Endothelial cell of umbilical vein (primary cell): Measurements from ENCODE around the gene CLTCL1. TPM values are rescaled to one million over a fixed set of nuclear protein-coding genes. Genes with fewer than 3 reads are reported as not detected.

ENCODE experiments used
- BruUV-seq: library from RNA; stranded (reverse); fragments of 400-500 nt; replicated peaks from 2 replicates; lab custom pipeline; 2021; lab: Mats Ljungman, UMichigan
- CTCF ChIA-PET: fragments of 300-600, 350-600 bp; sonication (Branson Sonifier 250); formaldehyde crosslinking; loops from one replicate; lab custom pipeline; 2021; ENCODE audit warnings: antibody characterized with exemption, inconsistent platforms; lab: Charles Lee
- POLR2A ChIA-PET: fragments of 300-600, 350-600 bp; sonication (Branson Sonifier 250); formaldehyde crosslinking; loops from one replicate; lab custom pipeline; 2021; ENCODE audit warnings: antibody characterized with exemption, inconsistent platforms; lab: Charles Lee
- DNase-seq: peaks from one replicate; pipeline ENCODE4 v3.0.0-alpha.2; 2011; ENCODE audit warnings: low read depth, low spot score
- FAIRE-seq: peaks from 2 replicates; lab custom pipeline; 2011; peaks lifted over from hg19 to GRCh38; lab: Jason Lieb, UNC
- H2AFZ ChIP-seq: 2 replicates; pipeline ENCODE4 v1.6.0; 2012; ENCODE audit warnings: low read depth, low read length, control low read depth, inconsistent platforms
- H3K27ac ChIP-seq: 2 replicates; pipeline ENCODE4 v1.5.1; 2011; ENCODE audit warnings: low read depth, mild to moderate bottlenecking, control low read depth, low read length, moderate library complexity; ENCODE audit not compliant: insufficient read depth
- H3K27me3 ChIP-seq, 2 experiments: 2 replicates each; pipeline versions ENCODE4 v1.6.0 to v1.6.1; 2011; ENCODE audit warnings: low read length in 2 of 2, mixed read lengths in 1 of 2; ENCODE audit not compliant: control insufficient read depth in 2 of 2, insufficient read depth in 2 of 2
- H3K36me3 ChIP-seq, 2 experiments: 2 replicates in 1 of 2; 3 replicates in 1 of 2; pipeline ENCODE4 v1.5.1; 2011; ENCODE audit warnings: low read length in 2 of 2, mild to moderate bottlenecking in 1 of 2, moderate library complexity in 1 of 2; ENCODE audit not compliant: control insufficient read depth in 2 of 2, insufficient read depth in 2 of 2; ENCODE audit errors: extremely low read depth in 1 of 2
- H3K4me1 ChIP-seq: 3 replicates; pipeline ENCODE4 v1.5.1; 2011; ENCODE audit warnings: mild to moderate bottlenecking, low read length; ENCODE audit not compliant: control insufficient read depth, insufficient read depth; ENCODE audit errors: extremely low read depth
- H3K4me2 ChIP-seq: 2 replicates; pipeline ENCODE4 v1.6.1; 2011; ENCODE audit warnings: low read length, control low read depth, mixed read lengths; ENCODE audit not compliant: insufficient read depth
- H3K4me3 ChIP-seq, 3 experiments: fragments of 200-600 bp in 1 of 3; sonication (generic), shearing (Covaris generic) in 1 of 3; replicated peaks in 1 of 3; 2 replicates each; pipeline ENCODE4 v1.5.1; 2011 to 2016; ENCODE audit warnings: control low read depth in 3 of 3, low read length in 3 of 3, mild to moderate bottlenecking in 2 of 3, inconsistent platforms in 1 of 3, low read depth in 1 of 3, moderate library complexity in 1 of 3; ENCODE audit not compliant: insufficient read depth in 1 of 3
- H3K79me2 ChIP-seq: 2 replicates; pipeline ENCODE4 v1.6.0; 2012; ENCODE audit warnings: low read length, inconsistent platforms; ENCODE audit not compliant: control insufficient read depth, insufficient read depth
- H3K9ac ChIP-seq: replicated peaks from 2 replicates; pipeline ENCODE3; 2011; ENCODE audit warnings: low read length, control low read depth; ENCODE audit not compliant: insufficient read depth; ENCODE audit errors: extremely low read depth
- H3K9me1 ChIP-seq: replicated peaks from 3 replicates; pipeline ENCODE4 v1.6.0; 2011; ENCODE audit warnings: mild to moderate bottlenecking, low read length; ENCODE audit not compliant: control insufficient read depth, insufficient read depth; ENCODE audit errors: extremely low read depth
- H3K9me3 ChIP-seq: replicated peaks from 2 replicates; pipeline ENCODE4 v1.5.1; 2012; ENCODE audit warnings: low read length, inconsistent platforms; ENCODE audit not compliant: control insufficient read depth, insufficient read depth
- H4K20me1 ChIP-seq: replicated peaks from 2 replicates; pipeline ENCODE3; 2011; ENCODE audit warnings: mild to moderate bottlenecking, low read length; ENCODE audit not compliant: control insufficient read depth, insufficient read depth; ENCODE audit errors: extremely low read depth
- CTCF ChIP-seq, 2 donors: IDR thresholded peaks; 1 replicate in 1 of 2; 2 replicates in 1 of 2; pipeline ENCODE4 v1.5.1; 2011; ENCODE audit warnings: low read length in 2 of 2, mild to moderate bottlenecking in 2 of 2, moderate library complexity in 2 of 2, control low read depth in 1 of 2, inconsistent platforms in 1 of 2, low read depth in 1 of 2; ENCODE audit not compliant: insufficient read depth in 1 of 2; ENCODE audit errors: extremely low read depth in 1 of 2
- EZH2 ChIP-seq: IDR thresholded peaks from 2 replicates; pipeline ENCODE4 v1.6.1; 2012; ENCODE audit warnings: borderline replicate concordance, low read depth, mild to moderate bottlenecking, moderate library complexity, low read length, inconsistent platforms; ENCODE audit not compliant: severe bottlenecking
- FOS ChIP-seq: IDR thresholded peaks from 2 replicates; pipeline ENCODE4 v1.6.1; 2011; ENCODE audit warnings: mild to moderate bottlenecking, low read length, moderate library complexity, borderline replicate concordance; ENCODE audit not compliant: insufficient read depth
- GATA2 ChIP-seq: IDR thresholded peaks from 2 replicates; pipeline ENCODE4 v1.7.0; 2011; ENCODE audit warnings: low read depth, mild to moderate bottlenecking, moderate library complexity, mixed read lengths, low read length; ENCODE audit not compliant: insufficient read length, insufficient read depth
- JUN ChIP-seq: IDR thresholded peaks from 2 replicates; pipeline ENCODE4 v1.6.1; 2011; ENCODE audit warnings: borderline replicate concordance, low read depth; ENCODE audit not compliant: insufficient read length, insufficient read depth
- MYC ChIP-seq: IDR thresholded peaks from one replicate; pipeline ENCODE4 v1.6.1; 2011; ENCODE audit warnings: mild to moderate bottlenecking, low read depth, low read length
- POLR2A ChIP-seq: IDR thresholded peaks from 2 replicates; pipeline ENCODE4 v1.6.1; 2012; ENCODE audit warnings: low read depth, mild to moderate bottlenecking, control low read depth, low read length
- POLR2AphosphoS5 ChIP-seq: IDR thresholded peaks from 2 replicates; pipeline ENCODE4 v1.6.1; 2012; ENCODE audit warnings: low read depth, mild to moderate bottlenecking, control low read depth, low read length, moderate library complexity; ENCODE audit not compliant: insufficient read depth
- dilution Hi-C: fragments of 300-500 bp; cut with MboI; formaldehyde crosslinking; loops from one replicate; pipeline ENCODE4 v1.15.0; 2019; ENCODE audit warnings: low sequenced_read_pairs; ENCODE audit not compliant: extremely low pct_ligation_motif_present
- intact Hi-C: fragments of 100-400 bp; cut with micrococcal nuclease; formaldehyde crosslinking; loops from one replicate; pipeline ENCODE4 v1.10.0; 2022
- polyA plus RNA-seq, 4 experiments: library from polyadenylated mRNA; depleted of rRNA in 3 of 4; stranded (reverse) in 3 of 4; unstranded in 1 of 4; fragments of >200 nt; gene quantifications; 2 replicates each; pipeline versions ENCODE4 v1.2.1 to v1.2.3, GENCODE V29; 2011 to 2012; ENCODE audit warnings: missing spikeins in 1 of 4
- total RNA-seq: library from RNA; stranded (reverse); gene quantifications from 2 replicates; pipeline ENCODE4 v1.2.3, GENCODE V29; 2021
- TF ChIP-seq, protein P1 (sequence below): IDR thresholded peaks from 2 replicates; pipeline ENCODE4 v1.6.1; 2011; ENCODE audit not compliant: insufficient read depth, insufficient read length

Gene CLTCL1
- total and polyA plus RNA-seq, 2 donors (not counting 3 experiments of a cell fraction or from before 2014, with no cell fraction given): 5.0 to 6.2 TPM

- Histone ChIP-seq H3K79me2 (peaks cover 11% of the 10 kb centered on the region), H3K9ac (no peak overlapping the region), H3K27ac (no peak overlapping the region), H2AFZ (no peak overlapping the region), H3K9me1 (no peaks in the 10 kb centered on the region), H3K4me3 (no peak overlapping the region), H3K4me2 (no peak overlapping the region), H4K20me1 (no peaks in the 10 kb centered on the region), H3K4me1 (peaks cover 7% of the 10 kb centered on the region), H3K36me3 (peaks cover 13 to 41% of the 10 kb centered on the region in 2 experiments), H3K27me3 (peaks cover 2 to 5% of the 10 kb centered on the region in 2 experiments), H3K9me3 (no peaks in the 10 kb centered on the region)
- BruUV-seq: no TSS peak
- ChIA-PET CTCF (no interaction called here), POLR2A (no interaction called here)
- intact Hi-C loops: no loop called here
- no peak for FAIRE-seq
- dilution Hi-C loops: no loop called here
- TF ChIP-seq, protein P1, sequence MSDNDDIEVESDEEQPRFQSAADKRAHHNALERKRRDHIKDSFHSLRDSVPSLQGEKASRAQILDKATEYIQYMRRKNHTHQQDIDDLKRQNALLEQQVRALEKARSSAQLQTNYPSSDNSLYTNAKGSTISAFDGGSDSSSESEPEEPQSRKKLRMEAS: no peak
- TF ChIP-seq JUN: no peak
- no peak for TF ChIP-seq FOS
- TF ChIP-seq CTCF (IDR thresholded peaks at IDR 0.05; ENCODE audit: extremely low read depth in 1 of 2, insufficient read depth in 1 of 2, low read depth in 1 of 2, low read length in 2 of 2): no peak
- no peak for DNase-seq
Observed at GRCh38 chr22:19142394-19142793, 149.1 kb downstream of the CLTCL1 start.

- no peak overlapping the region for H3K27ac ChIP-seq
- no peaks in the 10 kb centered on the region for H3K9me3 ChIP-seq
- DNase-seq: no peak
- peaks cover 11% of the 10 kb centered on the region for H3K79me2 ChIP-seq
- TF ChIP-seq MYC: no peak
- TF ChIP-seq JUN: no peak
- TF ChIP-seq, protein P1: no peak
- no peak for TF ChIP-seq EZH2
- TF ChIP-seq POLR2A: no peak
- no peak for TF ChIP-seq FOS
- TF ChIP-seq GATA2: no peak
- TF ChIP-seq POLR2AphosphoS5: no peak
- TF ChIP-seq CTCF (IDR thresholded peaks at IDR 0.05; ENCODE audit: extremely low read depth in 1 of 2, insufficient read depth in 1 of 2, low read depth in 1 of 2, low read length in 2 of 2): no peak
- FAIRE-seq: no peak
- H2AFZ ChIP-seq: no peak overlapping the region
- H3K4me2 ChIP-seq: no peak overlapping the region
- no peak overlapping the region for H3K9ac ChIP-seq
- H3K27me3 ChIP-seq: no peaks in the 10 kb centered on the region
- intact Hi-C loops (no loop called here), dilution Hi-C loops (no loop called here)
- peaks cover 13 to 54% of the 10 kb centered on the region in 2 experiments for H3K36me3 ChIP-seq
- no peaks in the 10 kb centered on the region for H4K20me1 ChIP-seq
- peaks cover 7% of the 10 kb centered on the region for H3K4me1 ChIP-seq
- ChIA-PET CTCF (no interaction called here), POLR2A (no interaction called here)
- no peak overlapping the region for H3K4me3 ChIP-seq
- BruUV-seq: no TSS peak
- no peaks in the 10 kb centered on the region for H3K9me1 ChIP-seq
Observed at GRCh38 chr22:19139974-19140373, 151.5 kb downstream of the CLTCL1 start.
